GM21367 (cell line): ENCODE data around the gene PRPH.
"Not testable (repeated sequence)": the region's sequence is repeated elsewhere in the genome, so short reads cannot be mapped to it uniquely, and the experiment has no call there.

Experiments
- ATAC-seq: cut with Tn5 transposase; IDR thresholded peaks from one replicate; pipeline ENCODE4 v1.9.1; 2021; ENCODE audit not compliant: unreplicated experiment

PRPH gene

GRCh38 chr12:49295082-49295936 is at the start of gene PRPH:
PRPH (plus strand) TSS chr12:49295147; CDS start chr12:49295201, 54 bp downstream.
- ATAC-seq, result no peak

- no peak for ATAC-seq
Measured at GRCh38 chr12:49251357-49251756, 43.6 kb upstream of the PRPH start.

- no peak for ATAC-seq
Measured at GRCh38 chr12:49253033-49253623, 41.8 kb upstream of the PRPH start.

GRCh38 chr12:49255456-49255855 is 39.5 kb upstream of the PRPH start:
- not testable (repeated sequence) for ATAC-seq

GRCh38 chr12:49255857-49256637 is 38.9 kb upstream of the PRPH start:
- no peak for ATAC-seq

GRCh38 chr12:49257508-49258184 is 37.3 kb upstream of the PRPH start:
- ATAC-seq, result not testable (repeated sequence)

- ATAC-seq, result no peak
Measured at GRCh38 chr12:49259452-49259851, 35.5 kb upstream of the PRPH start.

- no peak for ATAC-seq
Measured at GRCh38 chr12:49260166-49260565, 34.8 kb upstream of the PRPH start.

GRCh38 chr12:49260571-49261363 is 34.2 kb upstream of the PRPH start:
- no peak for ATAC-seq

- ATAC-seq, result no peak
Measured at GRCh38 chr12:49261721-49262120, 33.2 kb upstream of the PRPH start.

GRCh38 chr12:49263400-49263763 is 31.6 kb upstream of the PRPH start:
- no peak for ATAC-seq

GRCh38 chr12:49264466-49264872 is 30.5 kb upstream of the PRPH start:
- ATAC-seq, result peak; percentile 9

- peak; percentile 83 for ATAC-seq
Measured at GRCh38 chr12:49264873-49265792, 29.8 kb upstream of the PRPH start, which contains the start of gene TUBA1C. TUBA1C (plus strand) TSS chr12:49265082; CDS start chr12:49265182, 100 bp downstream.

- not testable (repeated sequence) for ATAC-seq
Measured at GRCh38 chr12:49269191-49269590, 25.8 kb upstream of the PRPH start.

GRCh38 chr12:49272790-49273725 is 21.9 kb upstream of the PRPH start:
- no peak for ATAC-seq

GRCh38 chr12:49273726-49274395 is 21.1 kb upstream of the PRPH start:
- ATAC-seq, result no peak

- no peak for ATAC-seq
Measured at GRCh38 chr12:49274396-49275069, 20.4 kb upstream of the PRPH start.
